Fibroblast of lung (primary cell): Measurements from ENCODE around the gene ADAMTS16. TPM values are rescaled to one million over a fixed set of nuclear protein-coding genes. Genes with fewer than 3 reads are reported as not detected.
A peak's percentile ranks its signal among the peaks of the same experiment; 100 is the strongest.

Experiments
- DNase-seq, 2 donors: peaks; one replicate each; pipeline versions ENCODE4 v3.0.0 to v3.0.0-alpha.2; 2010; ENCODE audit warnings: low read depth in 2 of 2
- H2AFZ ChIP-seq: 2 replicates; pipeline ENCODE4 v1.5.1; 2012; ENCODE audit warnings: low read length, control low read depth, inconsistent platforms
- H3K27ac ChIP-seq: 2 replicates; pipeline ENCODE4 v1.5.1; 2011; ENCODE audit warnings: low read length, control low read depth; ENCODE audit not compliant: insufficient read depth
- H3K27me3 ChIP-seq: 2 replicates; pipeline ENCODE4 v1.5.1; 2011; ENCODE audit warnings: mild to moderate bottlenecking, low read length; ENCODE audit not compliant: control insufficient read depth, insufficient read depth
- H3K36me3 ChIP-seq: 2 replicates; pipeline ENCODE4 v1.5.1; 2011; ENCODE audit warnings: low read length; ENCODE audit not compliant: control insufficient read depth, insufficient read depth
- H3K4me1 ChIP-seq: 2 replicates; pipeline ENCODE4 v1.5.1; 2011; ENCODE audit warnings: low read length; ENCODE audit not compliant: control insufficient read depth, insufficient read depth; ENCODE audit errors: extremely low read depth
- H3K4me2 ChIP-seq: 2 replicates; pipeline ENCODE4 v1.5.1; 2011; ENCODE audit warnings: low read length, control low read depth; ENCODE audit not compliant: insufficient read depth; ENCODE audit errors: extremely low read depth
- H3K4me3 ChIP-seq, 4 experiments: fragments of 200-600 bp in 1 of 4; sonication (generic) in 1 of 4; replicated peaks in 1 of 4; 2 replicates each; pipeline ENCODE4 v1.5.1; 2011 to 2016; ENCODE audit warnings: low read length in 4 of 4, low read depth in 3 of 4, mild to moderate bottlenecking in 3 of 4, control low read depth in 2 of 4, inconsistent platforms in 1 of 4, mixed read lengths in 1 of 4; ENCODE audit not compliant: insufficient read depth in 1 of 4; ENCODE audit errors: control extremely low read depth in 1 of 4
- H3K79me2 ChIP-seq: 2 replicates; pipeline ENCODE4 v1.5.1; 2012; ENCODE audit warnings: mild to moderate bottlenecking, low read length, inconsistent platforms; ENCODE audit not compliant: control insufficient read depth, insufficient read depth
- H3K9ac ChIP-seq: 2 replicates; pipeline ENCODE4 v1.5.1; 2011; ENCODE audit warnings: mild to moderate bottlenecking, low read length, control low read depth; ENCODE audit not compliant: insufficient read depth
- H3K9me3 ChIP-seq: 2 replicates; pipeline ENCODE4 v1.5.1; 2012; ENCODE audit warnings: low read depth, low read length; ENCODE audit not compliant: control insufficient read depth, insufficient read depth
- H4K20me1 ChIP-seq: 2 replicates; pipeline ENCODE4 v1.5.1; 2011; ENCODE audit warnings: low read length; ENCODE audit not compliant: control insufficient read depth, insufficient read depth; ENCODE audit errors: extremely low read depth
- EZH2 ChIP-seq: IDR thresholded peaks from 2 replicates; pipeline ENCODE4 v1.5.1; 2012; ENCODE audit warnings: low read length, control low read depth, mild to moderate bottlenecking; ENCODE audit errors: missing control alignments
- polyA plus RNA-seq, 2 donors: library from polyadenylated mRNA; depleted of rRNA in 1 of 2; stranded (reverse) in 1 of 2; unstranded in 1 of 2; fragments of >200 nt; gene quantifications; 2 replicates each; pipeline ENCODE4 v1.2.1, GENCODE V29; 2011 to 2012; ENCODE audit warnings: missing spikeins in 1 of 2
- total RNA-seq: library from RNA; depleted of rRNA; stranded (reverse); fragments of >200 nt; gene quantifications from 2 replicates; pipeline ENCODE4 v1.2.1, GENCODE V29; 2014
- TF ChIP-seq, protein P1 (sequence below), 2 donors: IDR thresholded peaks in 1 of 2; conservative IDR thresholded peaks in 1 of 2; 1 replicate in 1 of 2; 2 replicates in 1 of 2; pipeline ENCODE4 v1.5.1; 2011 to 2012; ENCODE audit warnings: low read length in 2 of 2, control low read depth in 1 of 2, inconsistent platforms in 1 of 2, low read depth in 1 of 2, mild to moderate bottlenecking in 1 of 2

Gene ADAMTS16
- total and polyA plus RNA-seq, 2 donors (not counting 1 experiment from before 2014, with no cell fraction given): 0.06 to 0.17 TPM

DNA sequence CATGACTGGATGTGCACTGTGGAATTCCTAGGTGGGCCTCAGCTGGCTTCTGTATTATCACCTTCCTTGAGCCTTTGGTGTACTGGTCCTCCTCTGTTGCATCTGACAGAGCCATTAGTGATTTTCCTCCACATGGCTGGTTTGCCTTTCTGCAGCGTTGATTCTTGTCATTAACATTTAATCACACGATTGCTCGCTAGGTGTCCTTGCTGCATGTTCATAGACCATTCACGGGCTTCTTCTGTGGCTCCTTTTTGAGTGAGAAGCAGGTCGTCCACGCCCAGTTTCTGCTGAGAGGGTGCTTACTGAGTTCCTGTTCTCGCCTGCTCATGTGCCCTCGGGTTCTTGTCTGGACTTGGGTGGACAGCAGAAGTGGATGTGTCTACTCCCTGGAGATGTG is 29.3 kb downstream of the ADAMTS16 start:
- Histone ChIP-seq H3K4me3 (no peak overlapping the region), H4K20me1 (no peaks in the 10 kb centered on the region), H3K9me3 (no peaks in the 10 kb centered on the region), H3K79me2 (no peaks in the 10 kb centered on the region), H3K27ac (no peak overlapping the region), H3K36me3 (no peaks in the 10 kb centered on the region), H3K27me3 (no peaks in the 10 kb centered on the region), H2AFZ (no peak overlapping the region), H3K4me1 (no peaks in the 10 kb centered on the region), H3K4me2 (no peak overlapping the region), H3K9ac (no peak overlapping the region)
- TF ChIP-seq EZH2: no peak
- TF ChIP-seq, protein P1, sequence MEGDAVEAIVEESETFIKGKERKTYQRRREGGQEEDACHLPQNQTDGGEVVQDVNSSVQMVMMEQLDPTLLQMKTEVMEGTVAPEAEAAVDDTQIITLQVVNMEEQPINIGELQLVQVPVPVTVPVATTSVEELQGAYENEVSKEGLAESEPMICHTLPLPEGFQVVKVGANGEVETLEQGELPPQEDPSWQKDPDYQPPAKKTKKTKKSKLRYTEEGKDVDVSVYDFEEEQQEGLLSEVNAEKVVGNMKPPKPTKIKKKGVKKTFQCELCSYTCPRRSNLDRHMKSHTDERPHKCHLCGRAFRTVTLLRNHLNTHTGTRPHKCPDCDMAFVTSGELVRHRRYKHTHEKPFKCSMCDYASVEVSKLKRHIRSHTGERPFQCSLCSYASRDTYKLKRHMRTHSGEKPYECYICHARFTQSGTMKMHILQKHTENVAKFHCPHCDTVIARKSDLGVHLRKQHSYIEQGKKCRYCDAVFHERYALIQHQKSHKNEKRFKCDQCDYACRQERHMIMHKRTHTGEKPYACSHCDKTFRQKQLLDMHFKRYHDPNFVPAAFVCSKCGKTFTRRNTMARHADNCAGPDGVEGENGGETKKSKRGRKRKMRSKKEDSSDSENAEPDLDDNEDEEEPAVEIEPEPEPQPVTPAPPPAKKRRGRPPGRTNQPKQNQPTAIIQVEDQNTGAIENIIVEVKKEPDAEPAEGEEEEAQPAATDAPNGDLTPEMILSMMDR (conservative IDR thresholded peaks at IDR 0.05 in 1 of 2, IDR thresholded peaks at IDR 0.05 in 1 of 2; ENCODE audit: low read depth in 1 of 2, low read length in 2 of 2): no peak
- DNase-seq: no peak

DNA sequence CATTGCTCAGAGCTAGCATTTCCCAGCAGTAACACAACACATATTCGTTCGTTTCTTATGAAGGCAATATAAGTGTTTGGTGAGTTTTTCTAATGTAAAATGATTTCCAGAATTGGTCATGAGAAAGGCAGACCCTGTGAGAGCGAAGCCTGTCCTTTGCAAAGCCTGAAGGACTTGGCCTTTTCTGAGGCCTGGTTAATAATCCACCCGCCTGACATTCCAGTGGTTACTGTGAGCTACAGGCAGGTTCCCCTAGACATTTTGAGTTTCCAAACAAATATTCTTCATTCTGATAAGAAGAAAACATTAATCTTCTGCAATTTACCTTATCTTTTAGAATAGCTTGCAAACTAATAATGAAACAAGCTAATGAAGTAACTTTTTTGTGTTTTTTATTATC is 38.0 kb downstream of the ADAMTS16 start:
- Histone ChIP-seq H3K36me3 (no peaks in the 10 kb centered on the region), H3K27ac (no peak overlapping the region), H4K20me1 (no peaks in the 10 kb centered on the region), H3K79me2 (no peaks in the 10 kb centered on the region), H3K9me3 (no peaks in the 10 kb centered on the region), H3K4me3 (no peak overlapping the region), H2AFZ (no peak overlapping the region), H3K4me1 (no peaks in the 10 kb centered on the region), H3K9ac (no peak overlapping the region), H3K27me3 (no peaks in the 10 kb centered on the region), H3K4me2 (no peak overlapping the region)
- peak in 1 of 2 donors; percentile 69 for DNase-seq
- TF ChIP-seq, protein P1 (conservative IDR thresholded peaks at IDR 0.05 in 1 of 2, IDR thresholded peaks at IDR 0.05 in 1 of 2; ENCODE audit: low read depth in 1 of 2, low read length in 2 of 2): no peak
- no peak for TF ChIP-seq EZH2

GRCh38 chr5:5178580-5178979 is 38.5 kb downstream of the ADAMTS16 start:
- Histone ChIP-seq H3K4me1 (no peaks in the 10 kb centered on the region), H3K4me2 (no peak overlapping the region), H4K20me1 (no peaks in the 10 kb centered on the region), H3K9me3 (no peaks in the 10 kb centered on the region), H2AFZ (no peak overlapping the region), H3K27me3 (no peaks in the 10 kb centered on the region), H3K4me3 (no peak overlapping the region), H3K9ac (no peak overlapping the region), H3K27ac (no peak overlapping the region), H3K36me3 (no peaks in the 10 kb centered on the region), H3K79me2 (no peaks in the 10 kb centered on the region)
- DNase-seq: no peak
- TF ChIP-seq, protein P1 (conservative IDR thresholded peaks at IDR 0.05 in 1 of 2, IDR thresholded peaks at IDR 0.05 in 1 of 2; ENCODE audit: low read depth in 1 of 2, low read length in 2 of 2): no peak
- no peak for TF ChIP-seq EZH2
